SK-N-SH (cell line): Measurements from ENCODE around the gene CEP78.

ENCODE experiments used
- CTCF ChIP-seq: fragments of 200-600 bp; sonication (generic); IDR thresholded peaks from 2 replicates; pipeline ENCODE4 v1.6.1; 2017; ENCODE audit warnings: antibody characterized with exemption, mild to moderate bottlenecking, moderate library complexity
- EZH2phosphoT487 ChIP-seq: fragments of 200-600 bp; sonication (generic); IDR thresholded peaks from 2 replicates; pipeline ENCODE4 v1.6.1; 2017; ENCODE audit warnings: low read depth, mixed run types, mild to moderate bottlenecking, antibody characterized with exemption, moderate library complexity, borderline replicate concordance
- RAD21 ChIP-seq: IDR thresholded peaks from 2 replicates; pipeline ENCODE4 v1.6.1; 2012; ENCODE audit warnings: mild to moderate bottlenecking, low read length
- SIN3A ChIP-seq: IDR thresholded peaks from 2 replicates; pipeline ENCODE4 v1.6.1; 2012; ENCODE audit warnings: low read depth, mild to moderate bottlenecking, low read length, moderate library complexity, borderline replicate concordance
- TEAD4 ChIP-seq: IDR thresholded peaks from 2 replicates; pipeline ENCODE4 v1.4.0; 2012; ENCODE audit warnings: mild to moderate bottlenecking, borderline replicate concordance; ENCODE audit not compliant: insufficient read depth
- USF2 ChIP-seq: fragments of 150-350 bp; IDR thresholded peaks from 2 replicates; pipeline ENCODE4 v1.6.1; 2017; ENCODE audit warnings: antibody characterized with exemption, low read length, low read depth, borderline replicate concordance
- TF ChIP-seq, protein P1 (sequence below): IDR thresholded peaks from 2 replicates; pipeline ENCODE4 v1.4.0; 2012; ENCODE audit warnings: low read depth
- TF ChIP-seq, protein P2 (sequence below): IDR thresholded peaks from 2 replicates; pipeline ENCODE4; 2012

GRCh38 chr9:78214492-78214891, 21.4 kb upstream of the CEP78 start:
- no peak for TF ChIP-seq CTCF
- no peak for TF ChIP-seq TEAD4
- no peak for TF ChIP-seq USF2
- TF ChIP-seq SIN3A: no peak
- TF ChIP-seq, protein P1, sequence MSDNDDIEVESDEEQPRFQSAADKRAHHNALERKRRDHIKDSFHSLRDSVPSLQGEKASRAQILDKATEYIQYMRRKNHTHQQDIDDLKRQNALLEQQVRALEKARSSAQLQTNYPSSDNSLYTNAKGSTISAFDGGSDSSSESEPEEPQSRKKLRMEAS: no peak
- no peak for TF ChIP-seq RAD21
- TF ChIP-seq EZH2phosphoT487: no peak
- TF ChIP-seq, protein P2, sequence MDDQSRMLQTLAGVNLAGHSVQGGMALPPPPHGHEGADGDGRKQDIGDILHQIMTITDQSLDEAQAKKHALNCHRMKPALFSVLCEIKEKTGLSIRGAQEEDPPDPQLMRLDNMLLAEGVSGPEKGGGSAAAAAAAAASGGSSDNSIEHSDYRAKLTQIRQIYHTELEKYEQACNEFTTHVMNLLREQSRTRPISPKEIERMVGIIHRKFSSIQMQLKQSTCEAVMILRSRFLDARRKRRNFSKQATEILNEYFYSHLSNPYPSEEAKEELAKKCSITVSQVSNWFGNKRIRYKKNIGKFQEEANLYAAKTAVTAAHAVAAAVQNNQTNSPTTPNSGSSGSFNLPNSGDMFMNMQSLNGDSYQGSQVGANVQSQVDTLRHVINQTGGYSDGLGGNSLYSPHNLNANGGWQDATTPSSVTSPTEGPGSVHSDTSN: no peak
